GM23248 (cell line): ENCODE measurements around the gene MAP2K5. TPM values are rescaled to one million over a fixed set of nuclear protein-coding genes. Genes with fewer than 3 reads are reported as not detected.

ENCODE experiments used
- DNase-seq: peaks from one replicate; pipeline ENCODE4 v3.0.0-alpha.2; 2015
- H2AFZ ChIP-seq: fragments of 200-600 bp; sonication (generic); 2 replicates; pipeline ENCODE4 v1.6.1; 2016; ENCODE audit warnings: antibody characterized with exemption
- H3F3A ChIP-seq: fragments of 200-600 bp; sonication (generic); 2 replicates; pipeline ENCODE4 v1.6.1; 2016; ENCODE audit warnings: mild to moderate bottlenecking, antibody characterized with exemption, mixed run types; ENCODE audit not compliant: insufficient read depth
- H3K27ac ChIP-seq: fragments of 200-600 bp; sonication (generic); 2 replicates; pipeline ENCODE4 v1.5.1; 2016; ENCODE audit warnings: mild to moderate bottlenecking
- H3K27me3 ChIP-seq: fragments of 200-600 bp; sonication (generic); replicated peaks from 2 replicates; pipeline ENCODE4 v1.6.1; 2016; ENCODE audit warnings: mild to moderate bottlenecking; ENCODE audit not compliant: insufficient read depth
- H3K36me3 ChIP-seq: fragments of 200-600 bp; sonication (generic); 2 replicates; pipeline ENCODE4 v1.6.1; 2016; ENCODE audit warnings: low read depth, mild to moderate bottlenecking
- H3K4me1 ChIP-seq: fragments of 200-600 bp; sonication (generic); 2 replicates; pipeline ENCODE4 v1.6.1; 2016; ENCODE audit warnings: mild to moderate bottlenecking; ENCODE audit not compliant: insufficient read depth
- H3K4me2 ChIP-seq: fragments of 200-600 bp; sonication (generic); one replicate; pipeline ENCODE4 v1.6.1; 2016; ENCODE audit warnings: mild to moderate bottlenecking; ENCODE audit not compliant: unreplicated experiment
- H3K4me3 ChIP-seq: fragments of 200-600 bp; sonication (generic); 2 replicates; pipeline ENCODE4 v1.5.1; 2016; ENCODE audit warnings: mild to moderate bottlenecking
- H3K79me2 ChIP-seq: fragments of 200-600 bp; sonication (generic); 2 replicates; pipeline ENCODE4 v1.6.1; 2016; ENCODE audit warnings: mild to moderate bottlenecking; ENCODE audit not compliant: insufficient read depth
- H3K9ac ChIP-seq: fragments of 200-600 bp; sonication (generic); 2 replicates; pipeline ENCODE4 v1.6.1; 2016; ENCODE audit warnings: mild to moderate bottlenecking
- H3K9me2 ChIP-seq: fragments of 200-600 bp; sonication (generic); 2 replicates; pipeline ENCODE4 v1.6.1; 2016; ENCODE audit warnings: mixed run types, mild to moderate bottlenecking, moderate library complexity; ENCODE audit not compliant: insufficient read depth
- H3K9me3 ChIP-seq: fragments of 200-600 bp; sonication (generic); one replicate; pipeline ENCODE4 v1.6.1; 2017; ENCODE audit warnings: low read depth
- H4K20me1 ChIP-seq: fragments of 200-600 bp; sonication (generic); 2 replicates; pipeline ENCODE4 v1.6.0; 2016; ENCODE audit not compliant: insufficient read depth
- EZH2 ChIP-seq: fragments of 200-600 bp; sonication (generic); IDR thresholded peaks from 2 replicates; pipeline ENCODE4 v1.6.1; 2018; ENCODE audit warnings: antibody characterized with exemption, mild to moderate bottlenecking; ENCODE audit not compliant: insufficient read depth, poor library complexity, severe bottlenecking
- EZH2phosphoT487 ChIP-seq: fragments of 200-600 bp; sonication (generic); IDR thresholded peaks from 2 replicates; pipeline ENCODE4 v1.6.1; 2018; ENCODE audit warnings: antibody characterized with exemption, moderate library complexity, mild to moderate bottlenecking, low read depth; ENCODE audit not compliant: insufficient read depth
- WGBS, 2 experiments: methylation state at CpG; one replicate each; pipeline ENCODE4 v1.1.6; 2015 to 2017; ENCODE audit warnings: low lambda C conversion rate in 2 of 2, low coverage in 1 of 2; ENCODE audit errors: missing lambda C conversion rate in 2 of 2; 5-methylcytosine and 5-hydroxymethylcytosine counted together
- in situ Hi-C: fragments of 300-500 bp; cut with MboI; formaldehyde crosslinking; loops from 2 replicates; pipeline ENCODE4 v1.15.0; 2020
- polyA plus RNA-seq: library from polyadenylated mRNA; unstranded; fragments of >200 nt; fragmentation: Nextera tagmentation; extraction: Ambion mirVana; gene quantifications from 2 replicates; pipeline ENCODE4 v1.2.1, GENCODE V29; 2016
- total RNA-seq: library from RNA; depleted of rRNA; stranded (reverse); fragments of >200 nt; shearing (Covaris generic); gene quantifications from 2 replicates; pipeline ENCODE4 v1.2.3, GENCODE V29; 2014

MAP2K5 gene
- total and polyA plus RNA-seq, 2 experiments from 2014 or later: 2.8 to 15.0 TPM

DNA sequence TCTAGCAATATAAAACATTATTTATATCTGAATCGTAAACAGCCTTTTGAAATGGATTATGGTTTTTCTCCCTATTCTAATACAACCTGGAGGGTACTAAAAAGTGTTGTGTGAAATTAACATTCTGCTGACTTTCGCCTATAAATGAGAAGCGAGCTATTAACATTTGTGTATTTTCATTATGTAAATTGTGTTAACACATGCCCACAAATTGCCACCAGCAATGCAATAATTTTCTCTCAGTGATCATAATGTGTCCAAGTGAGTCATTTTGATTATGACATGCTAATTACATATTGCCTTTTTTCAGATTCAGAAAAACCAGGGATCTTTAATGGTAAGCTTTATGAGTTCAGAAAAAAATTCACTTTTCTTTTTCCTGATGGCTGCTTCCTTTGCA lies 205.4 kb downstream of the MAP2K5 start:
- TF ChIP-seq EZH2: no peak
- no peak for TF ChIP-seq EZH2phosphoT487
- H3K9me3 ChIP-seq: no peaks in the 10 kb centered on the region
- H3K9me2 ChIP-seq: no peaks in the 10 kb centered on the region
- H3F3A ChIP-seq: peaks cover 28% of the 10 kb centered on the region
- no peaks in the 10 kb centered on the region for H3K27me3 ChIP-seq
- H3K36me3 ChIP-seq: no peaks in the 10 kb centered on the region
- H4K20me1 ChIP-seq: no peaks in the 10 kb centered on the region
- no peak for DNase-seq
- WGBS, 2 experiments: 98 to 99% methylated on average over 3 of the region's 3 CpGs
- no peaks in the 10 kb centered on the region for H3K79me2 ChIP-seq
- H3K4me3 ChIP-seq: no peak overlapping the region
- H2AFZ ChIP-seq: no peak overlapping the region
- in situ Hi-C loops: no loop called here
- no peak overlapping the region for H3K9ac ChIP-seq
- H3K4me2 ChIP-seq: no peak overlapping the region
- no peak overlapping the region for H3K27ac ChIP-seq
- H3K4me1 ChIP-seq: peaks cover 19% of the 10 kb centered on the region

DNA sequence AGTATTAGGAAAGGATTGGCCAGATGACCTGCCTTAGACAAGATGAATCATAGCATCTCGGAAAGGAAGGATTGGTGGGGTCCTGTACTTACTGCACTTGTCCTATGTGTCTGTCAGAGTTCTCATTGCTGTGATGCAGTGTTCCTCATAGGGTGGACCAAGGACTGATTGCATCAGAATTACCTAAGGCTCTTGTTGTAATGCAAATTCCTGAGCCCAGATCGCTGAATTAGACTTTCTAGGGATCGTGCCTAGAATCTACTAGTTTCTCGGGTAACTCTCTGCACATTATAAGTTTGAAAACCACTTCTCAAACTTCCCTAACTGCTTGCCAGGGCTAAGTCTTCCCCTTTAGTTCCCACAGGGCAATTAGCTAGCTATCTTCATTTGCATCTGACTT lies 207.9 kb downstream of the MAP2K5 start:
- Histone ChIP-seq H3F3A (peaks cover 17% of the 10 kb centered on the region), H3K79me2 (no peaks in the 10 kb centered on the region), H3K4me3 (no peak overlapping the region), H3K9ac (no peak overlapping the region), H3K9me3 (no peaks in the 10 kb centered on the region), H3K27ac (no peak overlapping the region), H3K27me3 (no peaks in the 10 kb centered on the region), H3K9me2 (no peaks in the 10 kb centered on the region), H2AFZ (no peak overlapping the region), H3K4me1 (peaks cover 15% of the 10 kb centered on the region), H4K20me1 (no peaks in the 10 kb centered on the region), H3K36me3 (no peaks in the 10 kb centered on the region), H3K4me2 (no peak overlapping the region)
- 75 to 79% methylated on average over 4 of the region's 4 CpGs for WGBS, 2 experiments
- no peak for DNase-seq
- no peak for TF ChIP-seq EZH2phosphoT487
- no peak for TF ChIP-seq EZH2
- in situ Hi-C loops: no loop called here

DNA sequence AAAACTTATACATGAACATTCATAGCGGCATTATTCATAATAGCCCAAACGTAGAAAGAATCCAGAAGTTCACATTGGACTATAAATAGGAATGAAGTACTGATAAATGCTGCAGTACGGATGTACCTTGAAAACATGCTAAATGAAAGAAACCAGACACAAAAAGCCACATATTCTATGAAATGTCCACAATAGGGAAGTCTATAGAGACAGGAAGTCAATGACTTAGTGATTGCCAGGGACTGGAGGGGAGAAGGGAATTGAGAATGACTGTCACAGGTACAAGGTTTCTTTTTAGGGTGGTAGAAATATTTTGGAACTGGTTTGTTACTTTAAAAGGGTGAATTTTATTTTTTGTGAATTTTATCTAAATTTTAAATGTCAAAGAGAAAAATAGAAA lies 211.4 kb downstream of the MAP2K5 start:
- Histone ChIP-seq H3K4me1 (no peaks in the 10 kb centered on the region), H3F3A (no peaks in the 10 kb centered on the region), H3K27me3 (no peaks in the 10 kb centered on the region), H4K20me1 (no peaks in the 10 kb centered on the region), H3K36me3 (no peaks in the 10 kb centered on the region), H3K79me2 (no peaks in the 10 kb centered on the region), H3K9me3 (no peaks in the 10 kb centered on the region), H3K4me2 (no peak overlapping the region), H3K4me3 (no peak overlapping the region), H2AFZ (no peak overlapping the region), H3K9ac (no peak overlapping the region), H3K27ac (no peak overlapping the region), H3K9me2 (no peaks in the 10 kb centered on the region)
- no peak for DNase-seq
- TF ChIP-seq EZH2: no peak
- TF ChIP-seq EZH2phosphoT487: no peak
- in situ Hi-C loops: no loop called here
- WGBS, 2 experiments: 93 to 97% methylated on average over 3 of the region's 3 CpGs

DNA sequence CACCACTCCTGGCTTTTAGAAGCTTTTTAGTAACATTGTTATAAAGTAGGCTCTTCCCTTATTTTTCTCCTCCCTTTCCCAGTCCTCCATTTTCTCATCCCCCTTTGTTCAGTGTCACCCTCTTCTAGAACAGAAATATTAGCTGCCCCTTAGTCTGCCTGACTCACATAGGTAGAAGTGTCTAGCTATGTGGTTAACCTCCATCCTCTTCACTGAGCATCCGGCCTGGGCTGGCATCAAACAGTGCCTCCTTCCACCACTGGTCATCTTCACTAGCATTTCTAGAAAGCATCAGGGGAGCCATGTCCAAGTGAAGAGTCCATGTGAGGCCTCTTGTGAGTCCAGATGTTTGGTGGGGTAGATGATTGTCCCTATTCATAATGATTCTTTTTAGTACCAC lies 212.8 kb downstream of the MAP2K5 start:
- Histone ChIP-seq H3K9ac (no peak overlapping the region), H3K9me3 (no peaks in the 10 kb centered on the region), H3K27me3 (no peaks in the 10 kb centered on the region), H3K4me1 (no peaks in the 10 kb centered on the region), H3K4me2 (no peak overlapping the region), H3K4me3 (no peak overlapping the region), H2AFZ (no peak overlapping the region), H3K27ac (no peak overlapping the region), H3K36me3 (no peaks in the 10 kb centered on the region), H4K20me1 (no peaks in the 10 kb centered on the region), H3K9me2 (no peaks in the 10 kb centered on the region), H3K79me2 (no peaks in the 10 kb centered on the region), H3F3A (no peaks in the 10 kb centered on the region)
- no peak for TF ChIP-seq EZH2
- no peak for TF ChIP-seq EZH2phosphoT487
- DNase-seq: no peak
- in situ Hi-C loops: no loop called here
- 72 to 73% methylated on average over 1 of the region's 1 CpG for WGBS, 2 experiments

DNA sequence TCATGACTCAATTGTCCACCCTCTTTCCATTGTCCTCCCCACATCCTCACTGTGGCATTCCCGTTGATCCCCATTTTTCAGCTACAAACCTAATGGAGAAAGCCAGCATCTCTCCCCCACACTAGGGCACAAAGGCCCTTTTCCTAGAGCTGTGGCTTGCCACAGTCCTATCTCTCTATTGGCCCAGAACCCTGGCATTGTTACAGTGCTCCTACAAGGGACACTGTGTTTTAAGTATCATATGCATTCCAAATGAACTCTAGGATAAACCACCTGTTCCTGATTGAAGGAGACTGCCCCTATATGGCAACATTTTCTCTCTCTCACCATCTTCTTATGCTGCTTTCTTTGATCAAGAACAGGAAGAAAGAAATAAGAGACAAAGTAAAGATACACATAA lies 213.4 kb downstream of the MAP2K5 start:
- Histone ChIP-seq H3K9ac (no peak overlapping the region), H3F3A (no peaks in the 10 kb centered on the region), H3K4me3 (no peak overlapping the region), H4K20me1 (no peaks in the 10 kb centered on the region), H3K4me1 (no peaks in the 10 kb centered on the region), H3K9me3 (no peaks in the 10 kb centered on the region), H2AFZ (no peak overlapping the region), H3K36me3 (no peaks in the 10 kb centered on the region), H3K27ac (no peak overlapping the region), H3K27me3 (no peaks in the 10 kb centered on the region), H3K79me2 (no peaks in the 10 kb centered on the region), H3K4me2 (no peak overlapping the region), H3K9me2 (no peaks in the 10 kb centered on the region)
- 100% methylated on average over 1 of the region's 1 CpG for WGBS, 2 experiments
- no peak for TF ChIP-seq EZH2
- no peak for TF ChIP-seq EZH2phosphoT487
- in situ Hi-C loops: no loop called here
- no peak for DNase-seq
